ENCODE data around the gene SLC41A3. TPM values are rescaled to one million over a fixed set of nuclear protein-coding genes. Genes with fewer than 3 reads are reported as not detected.
"Not testable (repeated sequence)": the region's sequence is repeated elsewhere in the genome, so short reads cannot be mapped to it uniquely, and the experiment has no call there.

SLC41A3 gene
- total RNA-seq, 1 experiment from 2014 or later, result 32.7 TPM

GRCh38 chr3:126038791-126039190 lies 45.1 kb downstream of the SLC41A3 start:
- not testable (repeated sequence) for H3K4me1 ChIP-seq (replicated peaks); H3K27ac ChIP-seq; H3K36me3 ChIP-seq; H3K27me3 ChIP-seq (replicated peaks); H3K9me3 ChIP-seq (replicated peaks); H3K4me3 ChIP-seq
- peak in 1 of 2 experiments; percentile 7 for DNase-seq (ENCODE audit: low read depth in 1 of 2, low spot score in 2 of 2)

GRCh38 chr3:126036056-126036549 lies 47.8 kb downstream of the SLC41A3 start:
- Histone ChIP-seq H3K27me3 (replicated peaks) (no peaks in the 10 kb centered on the region), H3K9me3 (replicated peaks) (no peaks in the 10 kb centered on the region; the same call in 1 of the 2 replicates), H3K36me3 (no peaks in the 10 kb centered on the region), H3K27ac (no peak overlapping the region), H3K4me3 (no peak overlapping the region), H3K4me1 (replicated peaks) (no peaks in the 10 kb centered on the region)
- DNase-seq (ENCODE audit: low read depth in 1 of 2, low spot score in 2 of 2), result peak in 1 of 2 experiments; percentile 16

GRCh38 chr3:126035362-126036050 lies 48.4 kb downstream of the SLC41A3 start:
- no peaks in the 10 kb centered on the region; the same call in 1 of the 2 replicates for H3K9me3 ChIP-seq (replicated peaks)

GRCh38 chr3:126034481-126035361 lies 49.2 kb downstream of the SLC41A3 start:
- Histone ChIP-seq H3K9me3 (replicated peaks) (no peaks in the 10 kb centered on the region; the same call in 1 of the 2 replicates), H3K27ac (no peak overlapping the region), H3K27me3 (replicated peaks) (no peaks in the 10 kb centered on the region), H3K4me3 (no peak overlapping the region), H3K4me1 (replicated peaks) (no peaks in the 10 kb centered on the region), H3K36me3 (no peaks in the 10 kb centered on the region)
- DNase-seq (ENCODE audit: low read depth in 1 of 2, low spot score in 2 of 2), result peak in 1 of 2 experiments; percentile 13

More at GRCh38 chr3:126035362-126036050, 48.4 kb downstream of the SLC41A3 start:
- Histone ChIP-seq H3K4me1 (replicated peaks) (no peaks in the 10 kb centered on the region), H3K27ac (no peak overlapping the region), H3K4me3 (no peak overlapping the region), H3K36me3 (no peaks in the 10 kb centered on the region), H3K27me3 (replicated peaks) (no peaks in the 10 kb centered on the region)
- peak in 1 of 2 experiments; percentile 16 for DNase-seq (ENCODE audit: low read depth in 1 of 2, low spot score in 2 of 2)

GRCh38 chr3:126033765-126034164 lies 50.2 kb downstream of the SLC41A3 start:
- no peaks in the 10 kb centered on the region for H3K9me3 ChIP-seq (replicated peaks)
- no peak overlapping the region for H3K4me3 ChIP-seq
- no peaks in the 10 kb centered on the region for H3K4me1 ChIP-seq (replicated peaks)
- H3K27ac ChIP-seq, result no peak overlapping the region
- no peaks in the 10 kb centered on the region for H3K36me3 ChIP-seq
- peak in 1 of 2 experiments; percentile 8 for DNase-seq (ENCODE audit: low read depth in 1 of 2, low spot score in 2 of 2)
- H3K27me3 ChIP-seq (replicated peaks), result no peaks in the 10 kb centered on the region

GRCh38 chr3:126033051-126033745 lies 50.7 kb downstream of the SLC41A3 start:
- Histone ChIP-seq H3K9me3 (replicated peaks) (0 out of 2 replicates have a peak, but pooled peaks cover 1% of the 10 kb centered on the region), H3K4me3 (no peak overlapping the region), H3K4me1 (replicated peaks) (no peaks in the 10 kb centered on the region), H3K36me3 (no peaks in the 10 kb centered on the region), H3K27me3 (replicated peaks) (no peaks in the 10 kb centered on the region), H3K27ac (no peak overlapping the region)
- peak in 1 of 2 experiments; percentile 11 for DNase-seq (ENCODE audit: low read depth in 1 of 2, low spot score in 2 of 2)

- Histone ChIP-seq H3K4me3 (no peak overlapping the region), H3K36me3 (no peaks in the 10 kb centered on the region), H3K4me1 (replicated peaks) (no peaks in the 10 kb centered on the region), H3K9me3 (replicated peaks) (peaks cover 6% of the 10 kb centered on the region; the same call in 1 of the 2 replicates), H3K27me3 (replicated peaks) (no peaks in the 10 kb centered on the region), H3K27ac (no peak overlapping the region)
- peak in 1 of 2 experiments; percentile 35 for DNase-seq (ENCODE audit: low read depth in 1 of 2, low spot score in 2 of 2)
These were observed 51.9 kb downstream of the SLC41A3 start for GRCh38 chr3:126031981-126032471.

GRCh38 chr3:126030455-126030854 lies 53.5 kb downstream of the SLC41A3 start:
- Histone ChIP-seq H3K27ac (no peak overlapping the region), H3K36me3 (no peaks in the 10 kb centered on the region), H3K4me1 (replicated peaks) (no peaks in the 10 kb centered on the region), H3K27me3 (replicated peaks) (no peaks in the 10 kb centered on the region), H3K4me3 (no peak overlapping the region), H3K9me3 (replicated peaks) (peaks cover 6% of the 10 kb centered on the region; the same call in 1 of the 2 replicates)
- peak in 1 of 2 experiments; percentile 13 for DNase-seq (ENCODE audit: low read depth in 1 of 2, low spot score in 2 of 2)

- H3K27me3 ChIP-seq (replicated peaks), result no peaks in the 10 kb centered on the region
- no peak overlapping the region for H3K4me3 ChIP-seq
- no peak overlapping the region for H3K27ac ChIP-seq
- no peak for DNase-seq (ENCODE audit: low read depth in 1 of 2, low spot score in 2 of 2)
- H3K4me1 ChIP-seq (replicated peaks), result no peaks in the 10 kb centered on the region
- no peaks in the 10 kb centered on the region for H3K36me3 ChIP-seq
- H3K9me3 ChIP-seq (replicated peaks), result peaks cover 6% of the 10 kb centered on the region; the same call in 1 of the 2 replicates
These were observed 54.7 kb downstream of the SLC41A3 start for GRCh38 chr3:126029241-126029640.

- peak in 1 of 2 experiments; percentile 5 for DNase-seq (ENCODE audit: low read depth in 1 of 2, low spot score in 2 of 2)
- Histone ChIP-seq H3K27me3 (replicated peaks) (no peaks in the 10 kb centered on the region), H3K36me3 (no peaks in the 10 kb centered on the region), H3K9me3 (replicated peaks) (peaks cover 6% of the 10 kb centered on the region; the same call in 1 of the 2 replicates), H3K27ac (no peak overlapping the region), H3K4me3 (no peak overlapping the region), H3K4me1 (replicated peaks) (no peaks in the 10 kb centered on the region)
These were observed 55.8 kb downstream of the SLC41A3 start for GRCh38 chr3:126028096-126028495.

- H3K27me3 ChIP-seq (replicated peaks), result no peaks in the 10 kb centered on the region
- no peak overlapping the region for H3K4me3 ChIP-seq
- DNase-seq (ENCODE audit: low read depth in 1 of 2, low spot score in 2 of 2), result peak in 1 of 2 experiments; percentile 14
- H3K27ac ChIP-seq, result no peak overlapping the region
- no peaks in the 10 kb centered on the region for H3K4me1 ChIP-seq (replicated peaks)
- H3K9me3 ChIP-seq (replicated peaks), result peaks cover 6% of the 10 kb centered on the region; the same call in 1 of the 2 replicates
- no peaks in the 10 kb centered on the region for H3K36me3 ChIP-seq
These were observed 57.2 kb downstream of the SLC41A3 start for GRCh38 chr3:126026761-126027160.

GRCh38 chr3:126026277-126026751 lies 57.6 kb downstream of the SLC41A3 start:
- no peak overlapping the region for H3K27ac ChIP-seq
- H3K36me3 ChIP-seq, result no peaks in the 10 kb centered on the region
- H3K4me3 ChIP-seq, result no peak overlapping the region
- H3K9me3 ChIP-seq (replicated peaks), result peaks cover 6% of the 10 kb centered on the region; the same call in 1 of the 2 replicates
- H3K4me1 ChIP-seq (replicated peaks), result no peaks in the 10 kb centered on the region
- H3K27me3 ChIP-seq (replicated peaks), result no peaks in the 10 kb centered on the region
- DNase-seq (ENCODE audit: low read depth in 1 of 2, low spot score in 2 of 2), result peak in 1 of 2 experiments; percentile 21

- DNase-seq (ENCODE audit: low read depth in 1 of 2, low spot score in 2 of 2), result peak in 1 of 2 experiments; percentile 26
- Histone ChIP-seq H3K9me3 (replicated peaks) (peaks cover 6% of the 10 kb centered on the region; the same call in 1 of the 2 replicates), H3K4me1 (replicated peaks) (no peaks in the 10 kb centered on the region), H3K27ac (no peak overlapping the region), H3K27me3 (replicated peaks) (no peaks in the 10 kb centered on the region), H3K36me3 (no peaks in the 10 kb centered on the region), H3K4me3 (no peak overlapping the region)
These were observed 58.1 kb downstream of the SLC41A3 start for GRCh38 chr3:126025862-126026261.
